OCI-LY3 (cell line): ENCODE measurements around the gene PRDX6.

ENCODE experiments used
- CTCF ChIP-seq: fragments of 200-600, 300-600 bp; sonication (generic); IDR thresholded peaks from 2 replicates; pipeline ENCODE4 v1.5.1; 2014; ENCODE audit warnings: antibody characterized with exemption, low read length, low read depth
- EZH2phosphoT487 ChIP-seq: fragments of 200-600 bp; shearing (Covaris generic); IDR thresholded peaks from 2 replicates; pipeline ENCODE4 v1.6.1; 2018; ENCODE audit warnings: antibody characterized with exemption, mixed run types, low read depth

- TF ChIP-seq CTCF (peak; percentile 39), EZH2phosphoT487 (no peak)
Observed at GRCh38 chr1:173506437-173506836, 29.3 kb downstream of the PRDX6 start.
